ENCODE results near the gene NET1. TPM values are rescaled to one million over a fixed set of nuclear protein-coding genes. Genes with fewer than 3 reads are reported as not detected.

NET1 gene
- polyA plus RNA-seq, 1 of the 3 experiments (the other 2 are of a cell fraction): 4.7 TPM

GRCh38 chr10:5457741-5458140 is 45.4 kb downstream of the NET1 start:
- Histone ChIP-seq H3K4me1 (ENCODE audit: control insufficient read depth in 1 of 2, insufficient read depth in 2 of 2, low read depth in 1 of 2, low read length in 1 of 2) (no peaks in the 10 kb centered on the region; a peak in 1 of 4 replicates), H3K79me2 (ENCODE audit: insufficient read depth) (no peaks in the 10 kb centered on the region), H3F3A (replicated peaks; ENCODE audit: insufficient read depth) (no peaks in the 10 kb centered on the region), H3K9ac (no peak overlapping the region), H3K9me3 (no peaks in the 10 kb centered on the region), H3K9me2 (no peaks in the 10 kb centered on the region), H3K36me3 (replicated peaks in 1 of 2; ENCODE audit: control insufficient read depth in 1 of 2, insufficient read depth in 2 of 2, low read length in 1 of 2) (peaks cover 26 to 48% of the 10 kb centered on the region in 2 experiments), H3K4me3 (ENCODE audit: low read depth in 2 of 2, low read length in 1 of 2) (no peak overlapping the region), H4K20me1 (ENCODE audit: insufficient read depth) (no peaks in the 10 kb centered on the region), H3K4me2 (no peak overlapping the region), H2AFZ (ENCODE audit: low read depth) (no peak overlapping the region), H3K27me3 (ENCODE audit: insufficient read depth) (no peaks in the 10 kb centered on the region), H3K27ac (ENCODE audit: low read depth in 2 of 2, low read length in 1 of 2) (no peak overlapping the region)
- no peak for DNase-seq
- no peak for TF ChIP-seq NRF1 (IDR thresholded peaks at IDR 0.05; ENCODE audit: low read depth, low read length)
- TF ChIP-seq ZBTB33 (IDR thresholded peaks at IDR 0.05; ENCODE audit: borderline replicate concordance, low read depth): no peak
- no peak for TF ChIP-seq MAX (IDR thresholded peaks at IDR 0.05; ENCODE audit: low read depth)
- no peak for TF ChIP-seq SMC3 (IDR thresholded peaks at IDR 0.05; ENCODE audit: low read depth, low read length)
- TF ChIP-seq POLR2AphosphoS5 (IDR thresholded peaks at IDR 0.05; ENCODE audit: low read depth, low read length): no peak
- no peak for TF ChIP-seq REST (IDR thresholded peaks at IDR 0.05; ENCODE audit: low read depth, low read length)
- no peak for TF ChIP-seq SIN3A (IDR thresholded peaks at IDR 0.05; ENCODE audit: borderline replicate concordance, low read depth, low read length)
- TF ChIP-seq RXRA (IDR thresholded peaks at IDR 0.05; ENCODE audit: borderline replicate concordance, low read depth): no peak
- CTCF ChIA-PET: no interaction called here
- POLR2A ChIA-PET: no interaction called here
- 95% methylated on average over 3 of the region's 3 CpGs for WGBS (ENCODE audit: low lambda C conversion rate)

GRCh38 chr10:5458425-5458824 is 46.1 kb downstream of the NET1 start:
- H3K4me1 ChIP-seq (ENCODE audit: control insufficient read depth in 1 of 2, insufficient read depth in 2 of 2, low read depth in 1 of 2, low read length in 1 of 2): no peaks in the 10 kb centered on the region; a peak in 1 of 4 replicates
- no peak overlapping the region for H3K27ac ChIP-seq (ENCODE audit: low read depth in 2 of 2, low read length in 1 of 2)
- TF ChIP-seq SIN3A (IDR thresholded peaks at IDR 0.05; ENCODE audit: borderline replicate concordance, low read depth, low read length) (no peak), JUND (IDR thresholded peaks at IDR 0.05) (no peak), NRF1 (IDR thresholded peaks at IDR 0.05; ENCODE audit: low read depth, low read length) (no peak), RXRA (IDR thresholded peaks at IDR 0.05; ENCODE audit: borderline replicate concordance, low read depth) (no peak), PBX3 (IDR thresholded peaks at IDR 0.05) (no peak)
- DNase-seq: no peak
- H3K9ac ChIP-seq: no peak overlapping the region
- no peaks in the 10 kb centered on the region for H3K27me3 ChIP-seq (ENCODE audit: insufficient read depth)
- H3K79me2 ChIP-seq (ENCODE audit: insufficient read depth): no peaks in the 10 kb centered on the region
- H3K4me2 ChIP-seq: no peak overlapping the region
- no peaks in the 10 kb centered on the region for H3F3A ChIP-seq (replicated peaks; ENCODE audit: insufficient read depth)
- ChIA-PET POLR2A (no interaction called here), CTCF (no interaction called here)
- H2AFZ ChIP-seq (ENCODE audit: low read depth): no peak overlapping the region
- no peaks in the 10 kb centered on the region for H4K20me1 ChIP-seq (ENCODE audit: insufficient read depth)
- H3K36me3 ChIP-seq (replicated peaks in 1 of 2; ENCODE audit: control insufficient read depth in 1 of 2, insufficient read depth in 2 of 2, low read length in 1 of 2): peaks cover 24 to 42% of the 10 kb centered on the region in 2 experiments
- no peaks in the 10 kb centered on the region for H3K9me3 ChIP-seq
- no peaks in the 10 kb centered on the region for H3K9me2 ChIP-seq
- no peak overlapping the region for H3K4me3 ChIP-seq (ENCODE audit: low read depth in 2 of 2, low read length in 1 of 2)
- WGBS (ENCODE audit: low lambda C conversion rate): 100% methylated on average over 1 of the region's 1 CpG
